Central memory CD4-positive, alpha-beta T cell (primary cell): ENCODE data around the gene RNF168.
A peak's percentile ranks its signal among the peaks of the same experiment; 100 is the strongest.
"Not testable (repeated sequence)": the region's sequence is repeated elsewhere in the genome, so short reads cannot be mapped to it uniquely, and the experiment has no call there.

Experiments
- DNase-seq: peaks from one replicate; pipeline ENCODE4 v3.0.0; 2022
- total RNA-seq, 3 experiments: gene quantifications; one replicate each; lab custom pipeline; 2026; lab: John Stamatoyannopoulos, UW

The RNF168 gene, protein sequence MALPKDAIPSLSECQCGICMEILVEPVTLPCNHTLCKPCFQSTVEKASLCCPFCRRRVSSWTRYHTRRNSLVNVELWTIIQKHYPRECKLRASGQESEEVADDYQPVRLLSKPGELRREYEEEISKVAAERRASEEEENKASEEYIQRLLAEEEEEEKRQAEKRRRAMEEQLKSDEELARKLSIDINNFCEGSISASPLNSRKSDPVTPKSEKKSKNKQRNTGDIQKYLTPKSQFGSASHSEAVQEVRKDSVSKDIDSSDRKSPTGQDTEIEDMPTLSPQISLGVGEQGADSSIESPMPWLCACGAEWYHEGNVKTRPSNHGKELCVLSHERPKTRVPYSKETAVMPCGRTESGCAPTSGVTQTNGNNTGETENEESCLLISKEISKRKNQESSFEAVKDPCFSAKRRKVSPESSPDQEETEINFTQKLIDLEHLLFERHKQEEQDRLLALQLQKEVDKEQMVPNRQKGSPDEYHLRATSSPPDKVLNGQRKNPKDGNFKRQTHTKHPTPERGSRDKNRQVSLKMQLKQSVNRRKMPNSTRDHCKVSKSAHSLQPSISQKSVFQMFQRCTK
- total RNA-seq: 53.9 to 243 (median 86.0) reads per million in 3 experiments

DNA sequence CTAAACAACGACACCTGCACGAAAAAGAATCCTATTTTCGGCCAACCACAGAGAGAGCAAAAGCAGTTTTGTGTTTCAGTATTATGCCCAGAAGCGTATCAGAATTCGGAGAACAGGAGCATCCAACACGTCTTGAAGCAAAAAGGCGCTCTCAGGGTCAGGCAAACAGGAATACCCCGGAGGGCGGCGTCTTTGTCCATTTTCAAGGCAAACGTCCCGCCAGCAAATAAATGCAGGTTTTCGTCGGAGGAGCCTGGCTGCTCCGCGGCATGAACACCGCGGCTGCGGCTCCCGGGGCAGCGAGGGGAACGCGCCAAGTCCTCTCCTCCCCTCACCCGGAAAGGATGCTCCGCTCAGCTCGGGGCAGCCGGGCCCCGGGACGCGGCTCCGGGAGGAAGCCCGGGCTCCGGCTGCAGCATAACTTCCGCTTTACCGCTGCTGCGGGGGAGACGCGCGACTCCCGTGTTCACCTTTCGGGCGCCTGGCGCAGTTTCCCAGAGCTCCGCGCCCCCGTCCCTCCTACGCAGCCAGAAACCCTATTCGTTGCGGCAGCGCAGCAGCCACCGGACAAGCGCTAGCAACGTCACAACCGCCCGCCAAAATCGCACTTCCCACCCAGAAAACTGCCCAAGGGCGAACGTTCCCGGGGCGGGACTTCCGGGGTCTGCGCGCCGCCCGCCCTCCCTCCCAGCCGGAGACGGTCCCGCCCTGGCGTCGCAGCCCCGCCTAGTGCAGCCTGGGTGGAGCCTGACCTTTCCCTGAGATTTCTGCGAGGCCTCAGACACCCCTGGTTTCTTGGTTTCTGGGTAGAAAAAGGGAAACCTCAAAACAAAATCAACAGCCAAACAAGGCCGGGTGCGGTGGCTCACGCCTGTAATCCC lies at the start of gene RNF168:
RNF168 (minus strand) TSS at position 573 of the 881 bp plus-strand sequence. CDS start 595 bp downstream, outside the sequence.
- peak; percentile 80 for DNase-seq

DNA sequence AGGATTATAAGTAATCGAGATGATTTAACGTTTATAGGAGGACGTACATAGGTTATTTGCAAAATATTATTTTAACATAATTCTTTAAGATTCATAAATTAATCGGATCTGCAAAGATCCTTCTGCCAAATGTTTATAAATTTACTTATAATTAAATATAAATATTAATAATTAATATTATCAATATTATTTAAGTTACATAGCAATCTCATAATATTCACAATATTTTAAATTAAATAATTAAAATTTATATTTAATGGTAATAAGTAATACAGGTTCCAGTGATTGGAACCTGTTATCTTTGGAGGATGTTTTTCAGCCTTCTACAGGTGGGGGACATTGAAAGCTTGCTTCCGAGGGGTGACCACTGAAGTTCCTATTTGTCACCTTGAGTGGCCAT lies 48.7 kb upstream of the RNF168 start:
- no peak for DNase-seq

DNA sequence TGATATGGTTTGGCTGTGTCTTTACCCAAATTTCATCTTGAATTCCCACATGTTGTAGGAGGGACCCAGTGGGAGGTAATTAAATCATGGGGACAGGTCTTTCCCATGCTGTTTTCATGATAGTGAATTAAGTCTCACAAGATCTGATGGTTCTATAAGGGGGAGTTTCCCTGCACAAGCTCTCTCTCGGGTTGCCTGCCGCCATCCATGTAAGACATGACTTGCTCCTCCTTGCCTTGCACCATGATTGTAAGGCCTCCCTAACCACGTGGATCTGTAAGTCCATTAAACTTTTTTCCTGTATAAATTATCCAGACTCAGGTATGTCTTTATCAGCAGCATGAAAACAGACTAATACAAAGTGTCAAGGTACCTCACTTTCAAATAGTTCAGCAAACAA lies 46.6 kb upstream of the RNF168 start:
- not testable (repeated sequence) for DNase-seq

DNA sequence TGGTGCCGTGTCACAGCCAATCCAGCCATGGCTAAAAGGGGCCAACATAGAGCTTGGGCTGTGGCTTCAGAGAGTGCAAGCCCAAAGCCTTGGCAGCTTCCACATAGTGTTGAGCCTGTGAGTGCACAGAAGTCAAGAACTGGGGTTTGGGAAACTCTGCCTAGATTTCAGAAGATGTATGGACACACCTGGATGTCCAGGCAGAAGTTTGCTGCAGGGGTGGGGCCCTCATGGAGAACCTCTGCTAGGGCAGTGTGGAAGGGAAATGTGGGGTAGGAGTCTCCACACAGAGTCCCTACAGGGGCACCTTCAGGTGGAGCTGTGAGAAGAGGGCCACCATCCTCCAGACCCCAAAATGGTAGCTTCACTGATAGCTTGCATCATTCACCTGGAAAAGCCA lies 45.7 kb upstream of the RNF168 start:
- DNase-seq: not testable (repeated sequence)

DNA sequence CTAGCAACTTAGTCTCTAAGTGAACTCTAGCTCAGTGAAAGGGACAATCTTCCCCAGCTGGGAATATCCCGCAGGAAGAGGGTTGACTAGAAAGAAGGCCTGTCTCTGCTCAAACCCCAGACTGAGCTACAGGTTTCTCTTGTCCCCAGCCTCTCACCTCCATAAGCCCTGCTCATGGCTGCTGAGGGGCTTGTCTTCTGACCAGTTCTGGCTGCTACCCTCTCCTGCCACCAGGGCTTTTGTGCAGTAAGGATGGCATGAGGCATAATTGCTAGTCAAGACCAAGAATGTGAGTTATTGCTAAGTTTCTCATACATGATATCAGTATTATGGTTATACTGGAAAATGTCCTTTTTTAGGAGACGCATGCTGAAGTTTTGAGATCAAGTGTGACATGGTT lies 43.5 kb upstream of the RNF168 start:
- DNase-seq: no peak

DNA sequence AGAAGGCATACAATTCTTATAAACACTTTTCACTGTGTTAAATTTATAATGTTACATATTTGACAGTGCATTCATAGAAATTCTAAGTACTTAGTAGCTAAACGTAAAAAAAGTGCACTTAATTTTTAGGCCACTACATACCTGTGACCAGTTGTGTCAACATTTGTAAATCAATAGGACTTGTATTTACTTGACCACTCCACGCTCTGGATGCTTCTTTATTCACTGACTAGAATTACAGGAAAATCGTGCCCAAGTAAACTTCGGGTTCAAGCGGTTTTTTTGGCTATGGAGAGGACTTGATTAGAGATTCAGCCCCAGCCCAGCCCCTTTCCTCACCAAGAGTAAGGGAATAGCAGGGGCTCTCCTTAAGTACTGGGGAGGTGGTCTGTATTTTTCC lies 43.0 kb upstream of the RNF168 start:
- DNase-seq: no peak

DNA sequence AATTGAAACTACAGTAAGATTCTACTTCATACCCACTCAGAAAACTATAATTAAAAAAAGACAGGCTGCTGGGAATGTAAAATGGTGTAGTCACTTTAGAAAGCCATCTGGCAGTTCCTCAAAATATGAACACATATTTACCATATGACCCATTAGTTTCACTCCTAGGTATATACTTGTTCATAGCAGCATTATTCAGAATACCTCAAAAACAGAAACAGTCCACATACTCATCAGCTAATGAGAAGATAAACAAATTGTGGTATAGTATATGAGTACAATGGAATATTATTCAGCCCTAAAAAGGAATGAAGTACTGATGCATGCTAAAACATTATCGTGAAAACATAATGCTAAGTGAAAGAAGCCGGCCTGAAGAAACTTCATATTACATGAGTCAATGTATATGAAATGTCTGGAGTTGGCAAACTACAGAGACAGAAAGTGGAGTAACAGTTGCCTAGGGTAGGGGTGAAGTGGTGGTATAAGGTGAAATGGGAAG lies 41.0 kb upstream of the RNF168 start:
- DNase-seq: no peak

DNA sequence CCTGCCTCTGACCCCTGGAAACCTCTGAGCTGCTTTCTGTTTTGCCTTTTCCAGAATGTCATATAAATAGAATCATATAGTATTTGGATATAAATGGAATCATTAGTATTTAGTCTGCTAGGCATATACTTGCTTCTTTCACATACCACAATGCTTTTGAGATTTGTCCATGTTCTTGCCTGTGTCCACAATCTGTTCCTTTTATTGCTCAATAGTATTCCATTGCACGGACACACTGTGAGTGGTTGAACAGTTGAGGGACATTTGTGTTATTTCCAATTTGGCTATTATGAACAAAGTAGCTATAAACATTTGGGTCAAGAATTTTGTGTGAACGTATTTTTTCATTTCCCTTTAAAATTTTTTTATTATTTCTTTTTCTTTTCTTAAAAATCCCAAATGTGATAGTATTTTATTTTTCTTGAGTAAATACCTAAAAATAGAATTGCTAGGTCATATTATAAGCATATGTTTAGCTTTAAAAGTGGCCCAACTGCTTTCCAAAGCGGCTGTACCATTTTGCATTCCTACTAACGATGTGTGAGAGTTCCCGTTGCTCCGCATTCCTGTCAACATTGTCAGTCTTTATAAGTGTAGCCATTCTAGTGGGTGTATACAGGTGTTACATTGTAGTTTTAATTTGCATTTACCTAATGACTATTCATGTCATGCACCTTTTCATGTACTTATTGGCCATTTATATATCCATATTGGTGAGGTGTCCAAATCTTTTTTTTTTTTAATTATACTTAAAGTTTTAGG lies 38.3 kb upstream of the RNF168 start:
- no peak for DNase-seq

DNA sequence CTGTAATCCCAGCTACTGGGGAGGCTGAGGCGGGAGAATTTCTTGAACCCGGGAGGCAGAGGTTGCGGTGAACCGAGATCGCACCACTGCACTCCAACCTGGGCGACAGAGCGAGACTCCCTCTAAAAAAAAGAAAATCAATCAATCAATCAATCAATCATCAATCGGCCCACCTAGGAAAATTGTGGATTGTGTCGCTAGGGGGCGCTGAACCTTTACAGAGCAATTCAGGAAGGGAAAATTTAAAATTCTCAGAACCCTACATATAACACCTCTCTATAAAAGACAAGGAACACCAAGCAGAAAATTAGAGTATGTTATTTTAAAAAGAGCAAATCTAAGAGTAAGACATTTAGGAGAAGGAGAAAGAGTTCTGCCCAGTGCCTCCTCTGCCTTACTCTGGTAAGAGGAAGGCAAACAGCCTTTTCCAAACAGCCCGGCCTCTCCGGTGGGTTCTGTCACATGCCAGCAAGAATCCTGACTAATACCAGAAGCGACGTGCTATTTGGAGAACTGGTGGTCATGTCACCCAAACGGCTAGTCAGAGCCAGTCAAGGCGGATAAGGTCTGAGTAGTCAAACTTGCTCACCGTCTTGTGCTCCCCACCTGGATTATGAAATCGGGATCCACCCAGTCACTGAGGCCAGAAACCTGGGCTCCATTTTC lies 33.9 kb upstream of the RNF168 start:
- DNase-seq: peak; percentile 39

DNA sequence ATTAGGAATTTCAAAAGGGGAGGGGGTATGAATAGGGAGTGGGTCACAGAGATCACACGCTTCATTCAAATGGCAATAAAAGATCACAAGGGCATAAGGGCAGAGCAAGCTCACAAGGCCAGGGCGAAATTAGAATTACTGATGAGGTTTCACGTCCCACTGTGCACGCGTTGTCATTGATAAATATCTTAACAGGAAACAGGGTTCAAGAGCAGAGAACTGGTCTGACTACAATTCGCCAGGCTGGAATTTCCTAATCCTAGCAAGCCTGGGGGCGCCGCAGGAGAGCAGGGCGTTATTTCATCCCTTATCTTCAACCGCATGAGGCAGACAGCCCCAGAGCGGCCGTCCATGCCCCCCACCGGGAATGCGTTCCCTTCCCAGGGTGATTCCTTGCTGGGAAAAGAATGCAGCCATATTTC lies 29.7 kb upstream of the RNF168 start:
- no peak for DNase-seq

DNA sequence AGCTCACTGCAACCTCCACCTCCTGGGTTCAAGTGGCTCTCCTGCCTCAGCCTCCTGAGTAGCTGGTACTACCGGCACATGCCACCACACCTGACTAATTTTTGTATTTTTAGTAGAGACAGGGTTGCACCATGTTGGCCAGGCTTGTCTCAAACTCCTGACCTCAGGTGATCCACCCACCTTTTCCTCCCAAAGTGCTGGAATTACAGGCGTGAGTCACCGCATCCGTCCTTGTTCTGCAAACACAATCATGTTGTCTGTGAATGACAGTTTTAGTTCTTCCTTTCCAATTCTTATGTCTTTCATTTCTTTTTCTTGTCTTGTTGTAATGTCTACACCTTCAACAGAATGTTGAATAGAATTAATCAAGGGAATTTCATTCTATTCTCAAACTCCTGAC lies 27.9 kb upstream of the RNF168 start:
- DNase-seq: no peak

DNA sequence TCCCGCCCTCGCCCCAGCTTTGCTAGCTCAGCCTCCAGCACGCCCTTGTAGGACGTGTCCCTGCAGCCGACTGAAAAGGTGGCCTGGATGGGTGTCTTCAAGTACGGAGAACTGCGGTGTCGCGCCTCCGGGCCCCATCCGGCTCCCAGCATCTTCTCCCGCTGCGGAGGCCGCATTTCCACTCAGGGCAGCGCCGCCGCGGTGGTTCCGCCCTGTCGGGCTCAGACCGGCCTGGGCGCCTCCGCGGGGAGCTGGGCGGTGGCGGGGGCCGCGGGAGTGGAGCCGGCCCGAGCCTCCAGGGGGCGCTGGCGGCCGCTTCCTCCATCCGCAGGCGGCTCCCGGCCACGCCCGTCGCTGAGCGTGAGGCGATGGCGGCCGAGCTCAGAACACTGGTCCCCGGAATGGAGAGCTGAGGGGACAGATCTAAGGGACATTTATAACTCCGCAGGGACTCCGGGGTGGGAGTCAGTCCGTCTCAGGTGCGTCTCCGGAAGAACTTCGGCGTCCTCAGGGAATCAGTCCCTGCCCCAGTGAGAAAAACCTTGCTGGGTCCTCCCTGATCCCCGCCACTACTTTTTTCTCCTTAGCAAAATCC lies 25.2 kb upstream of the RNF168 start:
- peak; percentile 56 for DNase-seq

DNA sequence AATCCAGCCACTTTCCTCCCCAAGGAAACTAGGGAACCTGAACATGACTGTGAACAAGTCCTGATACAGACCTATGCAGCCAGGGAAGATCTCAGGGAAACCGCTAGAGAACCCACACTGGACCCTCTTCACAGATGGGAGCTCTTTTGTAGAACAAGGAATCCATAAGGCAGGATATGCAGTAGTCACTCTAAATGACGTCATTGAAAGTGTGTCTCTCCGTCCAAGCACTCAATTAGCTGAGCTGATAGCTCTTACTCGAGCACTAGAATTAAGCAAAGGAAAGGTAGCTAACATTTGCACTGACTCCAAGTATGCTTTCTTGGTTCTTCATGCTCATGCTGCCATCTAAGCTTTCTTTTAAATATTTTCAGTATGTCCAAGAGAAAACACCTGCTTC lies 21.6 kb upstream of the RNF168 start:
- no peak for DNase-seq

DNA sequence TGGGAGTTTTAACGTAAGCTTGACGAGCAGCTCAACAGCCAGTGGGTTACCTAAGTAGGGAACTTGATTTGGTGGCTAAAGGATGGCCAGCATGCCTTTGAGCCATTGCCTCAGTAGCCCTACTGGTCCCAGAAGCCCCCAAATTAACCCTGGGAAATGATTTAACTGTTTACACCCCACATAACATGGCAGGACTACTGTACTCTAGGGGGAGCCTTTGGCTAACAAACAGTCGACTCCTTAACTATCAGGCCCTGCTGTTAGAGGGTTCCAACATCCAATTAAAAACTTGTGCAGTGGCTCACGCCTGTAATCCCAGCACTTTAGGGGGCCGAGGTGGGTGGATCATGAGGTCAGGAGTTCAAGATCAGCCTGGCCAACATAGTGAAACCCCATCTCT lies 21.0 kb upstream of the RNF168 start:
- DNase-seq: no peak

DNA sequence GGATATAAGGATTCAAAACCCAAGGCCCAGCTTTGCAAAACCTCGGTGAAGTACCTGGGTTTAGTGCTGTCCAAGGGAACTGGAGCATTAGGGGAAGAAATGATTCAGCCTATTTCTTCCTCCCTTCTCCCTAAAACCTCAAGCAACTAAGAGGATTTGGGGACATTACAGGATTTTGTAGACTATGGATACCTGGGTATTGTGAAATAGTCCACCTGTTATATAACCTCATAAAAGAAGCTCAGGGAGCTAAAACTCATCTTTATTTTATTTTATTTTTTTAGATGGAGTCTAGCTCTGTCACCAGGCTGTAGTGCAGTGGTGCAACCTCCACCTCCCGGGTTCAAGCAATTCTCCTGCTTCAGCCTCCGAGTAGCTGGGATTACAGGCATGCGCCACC lies 20.3 kb upstream of the RNF168 start:
- DNase-seq: no peak

DNA sequence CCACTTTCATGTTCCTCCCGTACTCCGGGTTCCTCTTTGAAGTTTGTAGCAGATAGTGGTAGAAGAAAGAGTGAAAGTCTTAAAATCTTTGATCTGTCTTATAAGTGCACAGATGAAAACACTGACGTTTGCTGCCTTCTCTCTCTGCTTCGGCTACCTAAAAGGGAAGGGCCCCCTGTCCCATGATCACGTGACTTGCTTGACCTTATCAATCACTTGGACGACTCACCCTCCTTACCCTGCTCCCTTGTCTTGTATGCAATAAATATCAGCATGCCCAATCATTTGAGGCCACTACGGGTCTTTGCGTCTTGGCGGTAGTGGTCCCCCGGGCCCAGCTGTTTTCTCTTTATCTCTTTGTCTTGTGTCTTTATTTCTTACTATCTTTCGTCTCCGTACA lies 17.7 kb upstream of the RNF168 start:
- DNase-seq: not testable (repeated sequence)

DNA sequence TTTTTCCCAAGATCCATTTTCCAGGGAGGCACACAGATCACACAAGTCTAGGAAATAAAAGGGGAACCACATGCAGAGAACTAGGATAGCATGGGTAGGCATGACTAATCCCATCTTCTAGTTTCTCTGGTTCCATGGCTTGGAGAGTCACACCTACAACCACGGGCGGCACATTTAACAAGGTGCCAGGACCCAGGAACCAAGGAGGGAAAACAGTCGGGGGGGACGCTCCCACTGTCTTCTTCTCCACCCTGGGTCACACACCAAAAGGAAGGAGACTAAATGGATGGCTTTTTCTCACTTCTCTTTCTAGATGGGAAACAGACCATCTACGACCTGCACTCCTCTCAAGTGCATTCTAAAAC lies 16.1 kb upstream of the RNF168 start:
- DNase-seq: no peak

DNA sequence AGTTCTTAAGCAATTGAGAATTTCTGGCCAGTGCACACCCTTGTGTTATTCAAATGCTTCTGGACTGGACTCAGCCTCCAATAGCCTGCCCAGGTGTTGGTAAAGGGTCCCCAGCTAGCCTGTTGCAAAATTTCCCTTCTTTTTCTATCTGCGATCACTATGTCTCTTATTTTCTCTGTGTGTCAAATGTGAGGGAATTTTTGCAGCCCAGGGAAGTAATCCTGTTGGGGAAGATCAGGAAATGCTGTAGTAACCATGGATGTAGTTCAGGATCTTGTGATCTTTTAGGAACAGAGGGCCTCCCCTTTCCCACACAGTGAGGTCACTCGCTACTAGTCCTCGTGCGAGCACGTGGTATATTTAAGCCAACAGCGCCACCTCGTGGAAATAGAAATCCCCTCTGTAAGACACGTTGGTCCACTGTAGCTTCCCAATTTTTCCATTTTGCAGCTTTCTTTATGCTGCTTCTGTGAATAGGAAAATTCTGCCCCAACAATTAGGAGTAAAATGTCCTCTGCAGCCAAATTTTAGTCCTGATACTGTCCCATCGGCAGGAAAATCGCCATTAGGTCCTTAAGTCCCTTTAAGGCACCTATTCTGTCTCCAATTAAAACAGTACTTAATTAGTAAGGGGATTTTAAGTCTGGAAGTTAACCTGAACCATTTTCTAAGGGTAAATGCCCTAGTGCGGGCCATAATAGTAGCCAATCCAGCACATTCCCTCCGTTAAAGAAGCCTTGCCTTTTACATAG lies 15.6 kb upstream of the RNF168 start:
- peak; percentile 40 for DNase-seq

DNA sequence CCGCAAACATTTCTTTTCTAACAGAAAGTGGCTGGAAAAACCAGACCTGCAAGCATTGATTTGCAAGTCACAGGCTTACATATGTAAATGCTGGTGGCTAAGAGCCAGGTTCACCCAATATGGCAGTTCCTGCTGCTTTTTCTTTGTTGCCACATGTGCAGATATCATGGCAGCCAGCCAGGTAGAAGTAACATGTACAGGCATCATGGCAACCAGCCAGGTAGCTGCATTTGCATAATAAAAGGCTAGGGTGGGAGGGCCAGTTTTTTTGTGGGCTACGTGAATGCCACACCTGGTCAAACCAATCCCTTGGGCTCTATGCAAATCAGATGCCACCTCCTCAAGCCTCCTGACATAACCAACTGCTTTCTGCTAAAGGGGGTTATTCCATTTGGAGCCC lies 14.4 kb upstream of the RNF168 start:
- DNase-seq: no peak

DNA sequence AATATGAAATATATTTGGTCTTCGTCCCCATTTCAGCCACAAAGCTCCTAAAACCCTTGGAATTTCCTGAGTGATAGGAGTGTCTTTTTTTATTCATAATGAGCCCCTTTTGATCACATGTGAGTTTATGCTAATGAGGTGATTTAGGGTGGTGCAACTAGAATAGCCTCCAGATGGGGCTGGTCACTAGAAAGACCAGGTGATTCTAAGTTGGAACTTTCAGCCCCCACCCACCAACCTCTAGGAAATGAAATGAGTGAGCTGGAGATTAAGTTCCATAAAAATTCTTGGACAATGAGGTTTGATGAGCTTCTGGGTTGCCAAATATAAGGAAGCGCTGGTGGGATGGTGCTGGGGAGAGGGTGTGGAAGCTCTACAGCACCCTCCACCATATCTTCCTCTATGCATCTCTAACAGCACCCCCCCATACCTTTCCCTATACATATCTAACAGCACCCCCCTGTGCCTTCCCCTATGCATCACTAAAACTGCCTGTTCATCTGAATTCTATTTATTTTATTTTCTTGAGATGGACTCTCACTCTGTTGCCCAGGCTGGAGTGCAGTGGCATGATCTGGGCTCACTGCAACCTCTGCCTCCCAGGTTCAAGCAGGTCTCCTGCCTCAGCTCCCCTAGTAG lies 13.7 kb upstream of the RNF168 start:
- DNase-seq: no peak
